Activated naive CD4-positive, alpha-beta T cell treated with anti-CD3 and anti-CD28 coated beads, Interleukin-2, amount 50 U/mL, for 24 hours (primary cell): Measurements from ENCODE around the gene GRIK5.

ENCODE experiments used
- H3K27ac Mint-ChIP-seq: one replicate; pipeline ENCODE4 v1.8.0; 2021; ENCODE audit warnings: mild to moderate bottlenecking, mixed read lengths
- H3K27me3 Mint-ChIP-seq: one replicate; pipeline ENCODE4 v1.8.0; 2021; ENCODE audit warnings: mixed read lengths
- H3K36me3 Mint-ChIP-seq: one replicate; pipeline ENCODE4 v1.8.0; 2021; ENCODE audit warnings: mixed read lengths
- H3K4me1 Mint-ChIP-seq: one replicate; pipeline ENCODE4 v1.8.0; 2021; ENCODE audit warnings: mixed read lengths
- H3K4me3 Mint-ChIP-seq: one replicate; pipeline ENCODE4 v1.8.0; 2021; ENCODE audit warnings: mild to moderate bottlenecking, mixed read lengths
- H3K9me3 Mint-ChIP-seq: one replicate; pipeline ENCODE4 v1.8.0; 2021; ENCODE audit warnings: mixed read lengths

Gene GRIK5

GRCh38 chr19:42099336-42099925 lies 29.4 kb upstream of the GRIK5 start:
- Mint-ChIP-seq H3K4me3 (no peak overlapping the region), H3K27me3 (no peaks in the 10 kb centered on the region), H3K4me1 (peaks cover 5% of the 10 kb centered on the region), H3K36me3 (peaks cover 15% of the 10 kb centered on the region), H3K9me3 (no peaks in the 10 kb centered on the region), H3K27ac (no peak overlapping the region)

GRCh38 chr19:42098781-42099180 lies 28.8 kb upstream of the GRIK5 start:
- no peaks in the 10 kb centered on the region for H3K27me3 Mint-ChIP-seq
- H3K4me1 Mint-ChIP-seq, result peaks cover 5% of the 10 kb centered on the region
- no peak overlapping the region for H3K27ac Mint-ChIP-seq
- H3K9me3 Mint-ChIP-seq, result no peaks in the 10 kb centered on the region
- H3K4me3 Mint-ChIP-seq, result no peak overlapping the region
- peaks cover 16% of the 10 kb centered on the region for H3K36me3 Mint-ChIP-seq

- peaks cover under 1% of the 10 kb centered on the region for H3K4me1 Mint-ChIP-seq
- peaks cover 11% of the 10 kb centered on the region for H3K36me3 Mint-ChIP-seq
- no peaks in the 10 kb centered on the region for H3K27me3 Mint-ChIP-seq
- no peak overlapping the region for H3K4me3 Mint-ChIP-seq
- H3K27ac Mint-ChIP-seq, result no peak overlapping the region
- H3K9me3 Mint-ChIP-seq, result no peaks in the 10 kb centered on the region
Observed at GRCh38 chr19:42097461-42097860, 27.5 kb upstream of the GRIK5 start.

- H3K36me3 Mint-ChIP-seq, result peaks cover 13% of the 10 kb centered on the region
- no peak overlapping the region for H3K4me3 Mint-ChIP-seq
- H3K27ac Mint-ChIP-seq, result no peak overlapping the region
Observed at GRCh38 chr19:42096255-42096837, 26.3 kb upstream of the GRIK5 start.

GRCh38 chr19:42095814-42096230 lies 25.8 kb upstream of the GRIK5 start:
- H3K9me3 Mint-ChIP-seq, result no peaks in the 10 kb centered on the region
- no peak overlapping the region for H3K4me3 Mint-ChIP-seq
- no peak overlapping the region for H3K27ac Mint-ChIP-seq
- H3K4me1 Mint-ChIP-seq, result peaks cover 7% of the 10 kb centered on the region
- H3K27me3 Mint-ChIP-seq, result no peaks in the 10 kb centered on the region
- peaks cover 15% of the 10 kb centered on the region for H3K36me3 Mint-ChIP-seq

More at GRCh38 chr19:42096255-42096837, 26.3 kb upstream of the GRIK5 start:
- Mint-ChIP-seq H3K4me1 (peaks cover 4% of the 10 kb centered on the region), H3K27me3 (no peaks in the 10 kb centered on the region), H3K9me3 (no peaks in the 10 kb centered on the region)

- H3K27me3 Mint-ChIP-seq, result no peaks in the 10 kb centered on the region
- H3K36me3 Mint-ChIP-seq, result peaks cover 17% of the 10 kb centered on the region
- H3K27ac Mint-ChIP-seq, result no peak overlapping the region
- H3K4me3 Mint-ChIP-seq, result no peak overlapping the region
- H3K9me3 Mint-ChIP-seq, result no peaks in the 10 kb centered on the region
- peaks cover 11% of the 10 kb centered on the region for H3K4me1 Mint-ChIP-seq
Observed at GRCh38 chr19:42095142-42095813, 25.3 kb upstream of the GRIK5 start.

GRCh38 chr19:42093926-42094325 lies 23.9 kb upstream of the GRIK5 start:
- H3K4me1 Mint-ChIP-seq, result peaks cover 25% of the 10 kb centered on the region
- H3K4me3 Mint-ChIP-seq, result no peak overlapping the region
- H3K27ac Mint-ChIP-seq, result no peak overlapping the region
- no peaks in the 10 kb centered on the region for H3K9me3 Mint-ChIP-seq
- no peaks in the 10 kb centered on the region for H3K27me3 Mint-ChIP-seq
- H3K36me3 Mint-ChIP-seq, result peaks cover 14% of the 10 kb centered on the region

- Mint-ChIP-seq H3K4me1 (peaks cover 29% of the 10 kb centered on the region), H3K4me3 (no peak overlapping the region), H3K27ac (no peak overlapping the region)
Observed at GRCh38 chr19:42093505-42093904, 23.5 kb upstream of the GRIK5 start.

GRCh38 chr19:42092350-42092749 lies 22.3 kb upstream of the GRIK5 start:
- H3K4me3 Mint-ChIP-seq, result no peak overlapping the region
- peaks cover 14% of the 10 kb centered on the region for H3K36me3 Mint-ChIP-seq

More at GRCh38 chr19:42093505-42093904, 23.5 kb upstream of the GRIK5 start:
- H3K27me3 Mint-ChIP-seq, result no peaks in the 10 kb centered on the region
- H3K9me3 Mint-ChIP-seq, result no peaks in the 10 kb centered on the region
- H3K36me3 Mint-ChIP-seq, result peaks cover 14% of the 10 kb centered on the region

GRCh38 chr19:42091742-42092141 lies 21.7 kb upstream of the GRIK5 start:
- no peak overlapping the region for H3K4me3 Mint-ChIP-seq
- H3K27me3 Mint-ChIP-seq, result no peaks in the 10 kb centered on the region
- peaks cover 31% of the 10 kb centered on the region for H3K4me1 Mint-ChIP-seq
- H3K9me3 Mint-ChIP-seq, result no peaks in the 10 kb centered on the region
- peaks cover 11% of the 10 kb centered on the region for H3K36me3 Mint-ChIP-seq
- H3K27ac Mint-ChIP-seq, result no peak overlapping the region

More at GRCh38 chr19:42092350-42092749, 22.3 kb upstream of the GRIK5 start:
- no peaks in the 10 kb centered on the region for H3K27me3 Mint-ChIP-seq
- H3K4me1 Mint-ChIP-seq, result peaks cover 31% of the 10 kb centered on the region
- peak overlapping the region; percentile 65 for H3K27ac Mint-ChIP-seq
- no peaks in the 10 kb centered on the region for H3K9me3 Mint-ChIP-seq

- Mint-ChIP-seq H3K4me1 (peaks cover 31% of the 10 kb centered on the region), H3K27me3 (no peaks in the 10 kb centered on the region), H3K27ac (no peak overlapping the region), H3K36me3 (peaks cover 10% of the 10 kb centered on the region), H3K9me3 (no peaks in the 10 kb centered on the region), H3K4me3 (no peak overlapping the region)
Observed at GRCh38 chr19:42091300-42091699, 21.3 kb upstream of the GRIK5 start.

GRCh38 chr19:42090672-42091071 lies 20.7 kb upstream of the GRIK5 start:
- Mint-ChIP-seq H3K4me1 (peaks cover 36% of the 10 kb centered on the region), H3K27me3 (no peaks in the 10 kb centered on the region), H3K4me3 (no peak overlapping the region), H3K27ac (no peak overlapping the region), H3K36me3 (peaks cover 10% of the 10 kb centered on the region), H3K9me3 (no peaks in the 10 kb centered on the region)

GRCh38 chr19:42089772-42090171 lies 19.8 kb upstream of the GRIK5 start:
- Mint-ChIP-seq H3K27ac (no peak overlapping the region), H3K4me1 (peaks cover 36% of the 10 kb centered on the region), H3K4me3 (no peak overlapping the region), H3K9me3 (no peaks in the 10 kb centered on the region), H3K27me3 (no peaks in the 10 kb centered on the region), H3K36me3 (peaks cover 10% of the 10 kb centered on the region)

GRCh38 chr19:42089191-42089750 lies 19.3 kb upstream of the GRIK5 start:
- peaks cover 36% of the 10 kb centered on the region for H3K4me1 Mint-ChIP-seq
- H3K4me3 Mint-ChIP-seq, result no peak overlapping the region
- peaks cover 8% of the 10 kb centered on the region for H3K36me3 Mint-ChIP-seq
- H3K9me3 Mint-ChIP-seq, result no peaks in the 10 kb centered on the region
- H3K27ac Mint-ChIP-seq, result peak overlapping the region; percentile 20
- no peaks in the 10 kb centered on the region for H3K27me3 Mint-ChIP-seq

- Mint-ChIP-seq H3K27ac (peak overlapping the region; percentile 20), H3K4me3 (no peak overlapping the region)
Observed at GRCh38 chr19:42088471-42089190, 18.6 kb upstream of the GRIK5 start.

More at GRCh38 chr19:42088471-42089190, 18.6 kb upstream of the GRIK5 start:
- Mint-ChIP-seq H3K36me3 (peaks cover 8% of the 10 kb centered on the region), H3K4me1 (peaks cover 36% of the 10 kb centered on the region), H3K9me3 (no peaks in the 10 kb centered on the region), H3K27me3 (no peaks in the 10 kb centered on the region)
